Common myeloid progenitor, CD34-positive (primary cell): ENCODE data around the gene HTR7.
A peak's percentile ranks its signal among the peaks of the same experiment; 100 is the strongest.
"Not testable (repeated sequence)": the region's sequence is repeated elsewhere in the genome, so short reads cannot be mapped to it uniquely, and the experiment has no call there.

ENCODE experiments used
- CTCF ChIA-PET: fragments of 350-600 bp; sonication (Branson Sonifier 250); formaldehyde crosslinking; loops from one replicate; lab custom pipeline; 2021; ENCODE audit warnings: antibody characterized with exemption; lab: Charles Lee
- POLR2A ChIA-PET: fragments of 350-600 bp; sonication (Branson Sonifier 250); formaldehyde crosslinking; loops from one replicate; lab custom pipeline; 2021; ENCODE audit warnings: antibody characterized with exemption; lab: Charles Lee
- DNase-seq, 3 donors: peaks; one replicate each; pipeline versions ENCODE4 v3.0.0 to v3.0.0-alpha.2; 2013
- H3K27ac ChIP-seq, 2 experiments: 1 replicate in 1 of 2; 2 replicates in 1 of 2; pipeline ENCODE4 v1.7.0; 2013; ENCODE audit warnings: inconsistent platforms in 2 of 2, low read length in 2 of 2, mild to moderate bottlenecking in 2 of 2, low read depth in 1 of 2, moderate library complexity in 1 of 2; ENCODE audit not compliant: severe bottlenecking in 2 of 2, insufficient read depth in 1 of 2, poor library complexity in 1 of 2
- H3K27me3 ChIP-seq, 5 experiments: replicated peaks in 2 of 5; 1 replicate in 3 of 5; 2 replicates in 2 of 5; pipeline versions ENCODE4 v1.6.1 to v1.7.0; 2013; ENCODE audit warnings: low read length in 4 of 5, mild to moderate bottlenecking in 2 of 5, moderate library complexity in 2 of 5, inconsistent platforms in 1 of 5; ENCODE audit not compliant: insufficient read depth in 5 of 5, control insufficient read depth in 4 of 5
- H3K36me3 ChIP-seq, 4 experiments: 1 replicate in 2 of 4; 2 replicates in 2 of 4; pipeline versions ENCODE4 v1.6.1 to v1.7.0; 2013; ENCODE audit warnings: low read length in 3 of 4, control low read depth in 1 of 4, mild to moderate bottlenecking in 1 of 4; ENCODE audit not compliant: control insufficient read depth in 4 of 4, insufficient read depth in 4 of 4
- H3K4me1 ChIP-seq, 4 experiments: 1 replicate in 3 of 4; 2 replicates in 1 of 4; pipeline versions ENCODE4 v1.6.1 to v1.7.1; 2013; ENCODE audit warnings: low read length in 3 of 4, mild to moderate bottlenecking in 3 of 4, control low read depth in 1 of 4, inconsistent platforms in 1 of 4, moderate library complexity in 1 of 4; ENCODE audit not compliant: control insufficient read depth in 4 of 4, insufficient read depth in 4 of 4; ENCODE audit errors: control extremely low read depth in 1 of 4
- H3K4me3 ChIP-seq, 7 experiments: 1 replicate in 4 of 7; 2 replicates in 3 of 7; pipeline versions ENCODE4 v1.5.1 to v1.7.0; 2013; ENCODE audit warnings: mild to moderate bottlenecking in 7 of 7, low read length in 6 of 7, moderate library complexity in 6 of 7, inconsistent platforms in 2 of 7, low read depth in 2 of 7, control low read depth in 1 of 7; ENCODE audit not compliant: insufficient read depth in 4 of 7, control insufficient read depth in 1 of 7; ENCODE audit errors: extremely low read depth in 1 of 7
- H3K9me3 ChIP-seq, 5 experiments: 1 replicate in 4 of 5; 2 replicates in 1 of 5; pipeline versions ENCODE4 v1.6.1 to v1.7.1; 2013; ENCODE audit warnings: low read length in 4 of 5, mild to moderate bottlenecking in 2 of 5, inconsistent platforms in 1 of 5, low read depth in 1 of 5, moderate library complexity in 1 of 5; ENCODE audit not compliant: control insufficient read depth in 4 of 5, insufficient read depth in 2 of 5; ENCODE audit errors: control extremely low read depth in 1 of 5
- WGBS: methylation state at CpG from one replicate; pipeline ENCODE4 v1.1.5; 2013; ENCODE audit not compliant: insufficient coverage; 5-methylcytosine and 5-hydroxymethylcytosine counted together

The HTR7 gene

GRCh38 chr10:90822508-90822907 lies 35.3 kb downstream of the HTR7 start:
- no peaks in the 10 kb centered on the region for H3K27me3 ChIP-seq
- no peaks in the 10 kb centered on the region for H3K36me3 ChIP-seq
- POLR2A ChIA-PET = no interaction called here
- DNase-seq = no peak
- H3K4me3 ChIP-seq = no peak overlapping the region
- H3K27ac ChIP-seq = no peak overlapping the region
- peaks cover 0 to 17% (median 11%) of the 10 kb centered on the region in 5 experiments for H3K9me3 ChIP-seq
- H3K4me1 ChIP-seq = peaks cover 0 to under 1% (median under 1%) of the 10 kb centered on the region in 4 experiments
- 100% methylated on average over 1 of the region's 1 CpG for WGBS
- CTCF ChIA-PET = no interaction called here

DNA sequence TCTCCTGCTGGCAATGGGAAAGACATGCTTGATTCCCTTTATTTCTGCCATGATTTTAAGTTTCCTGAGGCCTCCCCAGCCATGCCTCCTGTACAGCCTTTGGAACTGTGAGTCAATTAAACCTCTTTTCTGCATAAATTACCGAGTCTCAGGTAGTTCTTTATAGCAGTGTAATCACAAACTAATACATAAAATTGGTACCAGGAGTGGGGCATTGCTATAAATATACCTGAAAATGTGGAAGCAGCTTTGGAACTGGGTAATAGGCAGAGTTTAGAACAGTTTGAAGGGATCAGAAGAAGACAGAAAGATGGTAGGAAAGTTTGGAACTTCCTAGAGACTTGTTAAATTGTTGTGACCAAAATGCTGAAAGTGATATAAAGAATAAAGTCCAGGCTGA lies 36.0 kb downstream of the HTR7 start:
- POLR2A ChIA-PET, CTCF ChIA-PET: not testable (repeated sequence)
- WGBS = no CpG with 5 or more reads among the region's 1 CpG

DNA sequence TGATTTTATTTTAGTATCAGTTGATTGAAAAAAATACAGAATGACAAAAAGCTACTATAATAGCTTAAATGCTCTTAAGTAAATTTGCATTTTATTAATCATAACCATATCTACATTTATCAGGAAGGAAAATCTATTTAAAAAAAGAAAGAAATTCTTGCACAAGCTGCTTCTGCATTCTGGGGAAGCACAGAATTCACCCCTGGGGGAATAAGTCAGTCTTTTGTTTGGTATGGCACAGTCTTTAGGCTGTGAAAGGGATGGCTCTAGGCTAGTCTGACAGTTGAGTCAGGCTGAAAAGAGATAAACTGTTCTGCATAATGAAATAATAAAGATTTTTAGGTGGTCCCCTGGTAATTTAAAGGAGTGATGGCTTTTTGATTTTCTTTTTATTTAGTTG lies 37.9 kb downstream of the HTR7 start:
- CTCF ChIA-PET = no interaction called here
- DNase-seq = no peak

More for the DNA sequence above, 36.0 kb downstream of the HTR7 start:
- H3K27me3 ChIP-seq, H3K27ac ChIP-seq, H3K4me3 ChIP-seq, DNase-seq, H3K36me3 ChIP-seq, H3K4me1 ChIP-seq: not testable (repeated sequence)
- peaks cover 0 to 17% (median 9%) of the 10 kb centered on the region in 5 experiments for H3K9me3 ChIP-seq

DNA sequence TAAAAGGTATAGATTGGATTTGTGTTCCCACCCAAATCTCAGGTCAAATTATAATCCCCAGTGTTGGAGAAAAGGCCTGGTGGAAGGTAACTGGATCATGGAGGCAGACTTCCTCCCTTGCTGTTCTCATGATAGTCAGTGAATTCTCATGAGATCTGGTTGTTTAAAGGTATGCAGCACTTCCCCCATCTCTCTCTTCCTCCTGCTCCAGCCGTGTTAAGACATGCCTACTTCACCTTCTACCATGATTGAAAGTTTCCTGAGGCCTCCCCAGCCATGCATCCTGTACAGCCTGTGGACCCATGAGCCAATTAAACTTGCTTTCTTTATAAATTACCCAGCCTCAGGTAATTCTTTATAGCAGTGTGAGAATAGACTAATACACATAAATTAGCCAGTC lies 39.1 kb downstream of the HTR7 start:
- H3K27me3 ChIP-seq = no peaks in the 10 kb centered on the region
- no peak for DNase-seq
- peaks cover 2 to 18% (median 9%) of the 10 kb centered on the region in 4 experiments for H3K4me1 ChIP-seq
- no peaks in the 10 kb centered on the region for H3K36me3 ChIP-seq
- WGBS = 100% methylated on average over 1 of the region's 1 CpG
- ChIA-PET POLR2A (no interaction called here), CTCF (no interaction called here)
- H3K27ac ChIP-seq = no peak overlapping the region
- H3K9me3 ChIP-seq = peaks cover 0 to 15% (median 9%) of the 10 kb centered on the region in 5 experiments
- H3K4me3 ChIP-seq = no peak overlapping the region

More for the DNA sequence above, 37.9 kb downstream of the HTR7 start:
- H3K36me3 ChIP-seq = no peaks in the 10 kb centered on the region
- H3K4me1 ChIP-seq = peaks cover 2 to 18% (median 9%) of the 10 kb centered on the region in 4 experiments
- no peaks in the 10 kb centered on the region for H3K27me3 ChIP-seq
- peaks cover 0 to 17% (median 9%) of the 10 kb centered on the region in 5 experiments for H3K9me3 ChIP-seq
- no peak overlapping the region for H3K27ac ChIP-seq
- no peak overlapping the region for H3K4me3 ChIP-seq
- POLR2A ChIA-PET = no interaction called here

DNA sequence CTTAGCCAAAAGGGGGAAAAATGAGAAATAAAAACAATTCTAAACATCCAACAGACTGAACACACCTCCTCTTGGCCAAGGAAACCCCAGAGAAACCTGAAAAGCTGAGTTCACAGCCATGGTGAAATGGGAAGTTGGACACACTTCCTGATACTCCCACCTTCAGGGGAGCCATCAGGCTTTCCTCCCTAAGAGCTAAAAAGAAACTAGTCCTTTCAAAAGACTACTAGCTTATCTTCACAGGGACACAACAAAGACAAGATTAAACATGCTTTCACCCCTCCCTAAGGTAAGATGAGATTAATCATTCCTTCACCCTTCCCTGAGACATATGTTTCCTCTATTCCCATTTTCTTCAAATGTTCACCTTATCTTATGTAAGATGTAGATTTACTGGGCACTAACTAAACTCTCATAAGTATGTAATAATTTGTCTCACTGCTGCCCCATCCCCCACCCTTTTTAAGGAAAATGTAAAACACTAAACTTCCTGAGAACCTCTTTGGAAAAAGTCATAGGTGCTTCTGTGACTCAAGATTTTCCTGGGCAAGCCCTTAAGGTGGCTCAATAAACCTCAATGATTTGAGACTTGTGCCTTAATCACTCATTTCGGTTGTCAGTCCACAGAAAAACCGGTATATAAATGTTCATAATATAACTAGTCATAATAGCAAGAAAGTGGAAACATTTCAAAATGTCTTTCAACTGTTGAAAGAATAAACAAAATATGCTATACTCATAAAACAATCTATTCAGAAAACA lies 40.5 kb downstream of the HTR7 start:
- DNase-seq = peak; percentile 3 to 19 (median 6)
- Histone ChIP-seq H3K9me3 (peaks cover 0 to 9% (median 6%) of the 10 kb centered on the region in 5 experiments), H3K27me3 (no peaks in the 10 kb centered on the region), H3K4me1 (peaks cover 2 to 18% (median 9%) of the 10 kb centered on the region in 4 experiments), H3K4me3 (peak overlapping the region in 1 of 7 experiments; percentile 1), H3K27ac (no peak overlapping the region), H3K36me3 (no peaks in the 10 kb centered on the region)
- ChIA-PET CTCF (no interaction called here), POLR2A (no interaction called here)
- WGBS = no CpG with 5 or more reads among the region's 2 CpGs

- Histone ChIP-seq H3K27me3 (no peaks in the 10 kb centered on the region), H3K4me1 (peaks cover 2 to 18% (median 9%) of the 10 kb centered on the region in 4 experiments), H3K36me3 (no peaks in the 10 kb centered on the region), H3K27ac (peak overlapping the region in 1 of 2 experiments; percentile 49), H3K4me3 (peak overlapping the region in 1 of 7 experiments; percentile 6), H3K9me3 (peaks cover 0 to 6% (median 3%) of the 10 kb centered on the region in 5 experiments)
- POLR2A ChIA-PET = no interaction called here
- CTCF ChIA-PET = interaction anchor here (1.2 kb wide), 1 partner anchor 69 kb away, joined by 4 read pairs; no protein-coding TSS in a partner anchor
- 8% methylated on average over 3 of the region's 5 CpGs for WGBS
- DNase-seq = peak in 2 of 3 donors; percentile 62 to 64
These were observed 41.4 kb downstream of the HTR7 start for GRCh38 chr10:90816466-90816865.
